IMR-90 (cell line): ENCODE measurements around the gene PHACTR3. TPM values are rescaled to one million over a fixed set of nuclear protein-coding genes. Genes with fewer than 3 reads are reported as not detected.

Experiments
- ATAC-seq: fragments of 200-7000 bp; cut with Tn5 transposase; 2 replicates; pipeline ENCODE4 v1.9.1; 2020; ENCODE audit warnings: low read depth, mild to moderate bottlenecking, moderate library complexity
- BruUV-seq: library from RNA; stranded (reverse); fragments of 400-500 nt; replicated peaks from 2 replicates; lab custom pipeline; 2021; lab: Mats Ljungman, UMichigan
- CTCF ChIA-PET: fragments of 300-600 bp; formaldehyde crosslinking; extraction: SDS; loops from one replicate; lab custom pipeline; 2021; ENCODE audit warnings: antibody characterized with exemption; lab: Yijun Ruan, JAX
- POLR2A ChIA-PET: fragments of 300-600 bp; sonication (Branson Sonifier 250); formaldehyde crosslinking; loops from one replicate; lab custom pipeline; 2022; ENCODE audit warnings: antibody characterized with exemption; ENCODE audit not compliant: unreplicated experiment; lab: Charles Lee
- DNase-seq: peaks from one replicate; pipeline ENCODE4 v3.0.0; 2013
- H2AFZ ChIP-seq: replicated peaks from 2 replicates; pipeline ENCODE3; 2013; ENCODE audit warnings: low read length, mild to moderate bottlenecking; ENCODE audit not compliant: poor library complexity
- H2AK5ac ChIP-seq: 2 replicates; pipeline ENCODE4 v1.6.1; 2013; ENCODE audit warnings: low read depth, low read length, inconsistent platforms
- H2AK9ac ChIP-seq: replicated peaks from 2 replicates; pipeline ENCODE3; 2013; ENCODE audit warnings: mild to moderate bottlenecking, low read depth, low read length, moderate library complexity; ENCODE audit not compliant: poor library complexity
- H2BK120ac ChIP-seq: 2 replicates; pipeline ENCODE4 v1.6.1; 2013; ENCODE audit warnings: low read depth, low read length, inconsistent platforms
- H2BK15ac ChIP-seq: 3 replicates; pipeline ENCODE4 v1.6.1; 2013; ENCODE audit warnings: low read depth, low read length, inconsistent platforms
- H2BK20ac ChIP-seq: 2 replicates; pipeline ENCODE4 v1.6.1; 2013; ENCODE audit warnings: low read depth, mild to moderate bottlenecking, inconsistent platforms, low read length, moderate library complexity
- H2BK5ac ChIP-seq: 2 replicates; pipeline ENCODE4 v1.6.1; 2013; ENCODE audit warnings: mild to moderate bottlenecking, low read depth, low read length, inconsistent platforms; ENCODE audit not compliant: poor library complexity, severe bottlenecking
- H3K14ac ChIP-seq: replicated peaks from 2 replicates; pipeline ENCODE4 v1.6.1; 2013; ENCODE audit warnings: low read depth, low read length, inconsistent platforms
- H3K18ac ChIP-seq: 2 replicates; pipeline ENCODE4 v1.6.1; 2013; ENCODE audit warnings: low read depth, low read length, control low read depth
- H3K23ac ChIP-seq: 2 replicates; pipeline ENCODE4 v1.6.1; 2013; ENCODE audit warnings: low read depth, low read length, inconsistent platforms
- H3K27ac ChIP-seq: 2 replicates; pipeline ENCODE4 v1.5.1; 2013; ENCODE audit warnings: mild to moderate bottlenecking, control low read depth, low read length; ENCODE audit not compliant: insufficient read depth
- H3K27me3 ChIP-seq: 2 replicates; pipeline ENCODE4 v1.6.1; 2013; ENCODE audit warnings: low read length; ENCODE audit not compliant: control insufficient read depth, insufficient read depth
- H3K36me3 ChIP-seq: 2 replicates; pipeline ENCODE4 v1.6.1; 2013; ENCODE audit warnings: low read length, mixed read lengths; ENCODE audit not compliant: control insufficient read depth, insufficient read depth
- H3K4ac ChIP-seq: 2 replicates; pipeline ENCODE4 v1.6.1; 2013; ENCODE audit warnings: low read depth, low read length, inconsistent platforms
- H3K4me1 ChIP-seq: 2 replicates; pipeline ENCODE4 v1.6.1; 2013; ENCODE audit warnings: low read length, mixed read lengths; ENCODE audit not compliant: control insufficient read depth, insufficient read depth
- H3K4me2 ChIP-seq: 2 replicates; pipeline ENCODE4 v1.6.1; 2013; ENCODE audit warnings: low read depth, mild to moderate bottlenecking, control low read depth, low read length, moderate library complexity
- H3K4me3 ChIP-seq: 2 replicates; pipeline ENCODE4 v1.5.1; 2013; ENCODE audit warnings: low read depth, mild to moderate bottlenecking, control low read depth, low read length, moderate library complexity; ENCODE audit not compliant: insufficient read depth
- H3K56ac ChIP-seq: 2 replicates; pipeline ENCODE4 v1.6.1; 2013; ENCODE audit warnings: low read length, inconsistent platforms; ENCODE audit not compliant: insufficient read depth; ENCODE audit errors: extremely low read depth
- H3K79me1 ChIP-seq, 2 experiments: 2 replicates each; pipeline ENCODE4 v1.6.1; 2013; ENCODE audit warnings: low read length in 2 of 2, inconsistent platforms in 1 of 2, low read depth in 1 of 2
- H3K9ac ChIP-seq: 2 replicates; pipeline ENCODE4 v1.6.1; 2013; ENCODE audit warnings: low read depth, low read length, control low read depth
- H3K9me1 ChIP-seq: 2 replicates; pipeline ENCODE4 v1.6.1; 2013; ENCODE audit warnings: low read length, inconsistent platforms; ENCODE audit not compliant: insufficient read depth
- H3K9me3 ChIP-seq: 2 replicates; pipeline ENCODE4 v1.6.1; 2013; ENCODE audit warnings: low read length; ENCODE audit not compliant: control insufficient read depth, insufficient read depth
- H4K20me1 ChIP-seq: 2 replicates; pipeline ENCODE4 v1.6.1; 2013; ENCODE audit warnings: low read length, inconsistent platforms; ENCODE audit not compliant: insufficient read depth
- H4K5ac ChIP-seq: 2 replicates; pipeline ENCODE4 v1.6.1; 2013; ENCODE audit warnings: mild to moderate bottlenecking, low read depth, low read length, control low read depth
- H4K8ac ChIP-seq, 2 experiments: 2 replicates each; pipeline ENCODE4 v1.6.1; 2013; ENCODE audit warnings: low read depth in 2 of 2, low read length in 2 of 2, control low read depth in 1 of 2, inconsistent platforms in 1 of 2
- H4K91ac ChIP-seq: 2 replicates; pipeline ENCODE4 v1.6.1; 2013; ENCODE audit warnings: low read depth, low read length, inconsistent platforms; ENCODE audit not compliant: insufficient read depth
- WGBS, 2 experiments: methylation state at CpG; one replicate each; pipeline versions ENCODE4 v1.1.5 to v1.1.7; 2013; ENCODE audit warnings: missing lambda C conversion rate in 2 of 2; ENCODE audit not compliant: insufficient read length in 1 of 2; ENCODE audit errors: extremely low coverage in 2 of 2; 5-methylcytosine and 5-hydroxymethylcytosine counted together
- dilution Hi-C: fragments of 300-500 bp; cut with HindIII; formaldehyde crosslinking; loops from one replicate; pipeline ENCODE4 v1.14.3; 2018; ENCODE audit warnings: low sequenced_read_pairs; ENCODE audit not compliant: unreplicated experiment
- in situ Hi-C: fragments of 300-500 bp; cut with MboI; formaldehyde crosslinking; loops from 3 replicates; pipeline ENCODE4 v1.14.3; 2019; ENCODE audit warnings: low sequenced_read_pairs, inconsistent platforms, mixed read lengths
- intact Hi-C: fragments of 100-400 bp; cut with micrococcal nuclease; formaldehyde crosslinking; loops from 2 replicates; pipeline ENCODE4 v1.10.0; 2022
- polyA plus RNA-seq, 3 experiments: library from polyadenylated mRNA; depleted of rRNA; stranded (reverse); fragments of >200 nt; gene quantifications; 2 replicates each; pipeline ENCODE4 v1.2.3, GENCODE V29; 2012; ENCODE audit warnings: low replicate concordance in 1 of 3
- total RNA-seq: library from RNA; depleted of rRNA; stranded (reverse); fragments of >200 nt; gene quantifications from 2 replicates; pipeline ENCODE4 v1.2.3, GENCODE V29; 2012
- TF ChIP-seq, protein P1 (sequence below): conservative IDR thresholded peaks from 2 replicates; pipeline ENCODE4 v1.5.1; 2012; ENCODE audit warnings: mild to moderate bottlenecking, low read depth, low read length, improper control_type of control experiment

PHACTR3 gene
- total and polyA plus RNA-seq, 2 of the 4 experiments (the other 2 are of a cell fraction) = not detected

DNA sequence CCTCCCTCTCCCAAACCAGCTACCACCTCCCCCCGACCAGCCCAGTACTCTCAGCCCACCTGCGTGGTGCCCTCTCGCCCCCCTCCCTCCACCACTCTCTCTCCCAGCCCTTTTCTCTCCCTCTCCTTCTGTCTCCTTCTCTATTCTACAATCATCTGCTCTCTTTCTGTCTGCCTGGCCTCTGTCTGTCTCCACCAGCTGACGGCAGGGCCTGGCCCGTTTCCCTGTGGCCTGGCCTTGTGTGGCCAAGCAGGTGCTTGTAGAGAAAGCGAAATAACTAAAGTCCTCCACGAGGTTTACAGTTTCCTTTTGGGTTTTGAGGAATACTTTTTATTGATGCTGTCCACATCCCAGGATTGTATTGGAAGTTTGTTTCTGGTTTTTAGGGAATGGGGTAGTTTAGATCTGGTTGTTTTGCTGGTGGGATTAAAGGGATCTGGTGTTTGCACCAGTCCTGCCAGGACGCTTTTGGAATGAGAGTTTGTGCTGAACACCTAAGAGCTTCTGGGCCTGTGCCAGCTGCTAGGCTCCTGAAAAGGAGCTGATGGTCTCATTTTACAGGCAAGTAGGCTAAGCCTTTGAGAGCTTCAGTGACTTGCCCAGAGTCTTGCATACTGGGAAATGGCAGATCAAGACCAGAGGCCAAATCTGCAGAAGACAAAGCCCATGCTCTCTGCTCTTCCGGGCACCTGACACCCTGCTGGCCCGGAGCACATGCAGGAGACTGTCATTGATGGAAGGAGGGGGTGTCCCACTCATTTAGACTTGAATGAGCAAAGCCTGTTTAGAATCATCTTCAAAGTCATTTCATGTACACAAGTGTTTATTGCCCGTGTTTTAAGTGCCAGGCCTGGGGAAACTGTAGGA, 167.4 kb downstream of the PHACTR3 start:
- in situ Hi-C loops = no loop called here
- H3K4me3 ChIP-seq = no peak overlapping the region
- no peak overlapping the region for H3K23ac ChIP-seq
- H3K9ac ChIP-seq = no peak overlapping the region
- no peaks in the 10 kb centered on the region for H3K4me1 ChIP-seq
- no peak overlapping the region for H3K56ac ChIP-seq
- POLR2A ChIA-PET = no interaction called here
- CTCF ChIA-PET = no interaction called here
- H4K20me1 ChIP-seq = no peaks in the 10 kb centered on the region
- intact Hi-C loops = no loop called here
- no CpG with 5 or more reads among the region's 11 CpGs for WGBS, 2 experiments
- H3K14ac ChIP-seq = no peak overlapping the region
- BruUV-seq = no TSS peak
- H3K9me3 ChIP-seq = peaks cover 10% of the 10 kb centered on the region; the same call in 1 of the 2 replicates
- no peak overlapping the region for H2AK9ac ChIP-seq
- no peak overlapping the region for H3K4me2 ChIP-seq
- no peak overlapping the region for H2BK15ac ChIP-seq
- no peak overlapping the region for H2AFZ ChIP-seq
- dilution Hi-C loops = no loop called here
- H2BK20ac ChIP-seq = no peak overlapping the region
- no peak overlapping the region for H2BK5ac ChIP-seq
- H4K5ac ChIP-seq = no peak overlapping the region
- H3K4ac ChIP-seq = no peak overlapping the region
- ATAC-seq (no peak), DNase-seq (no peak)
- H3K18ac ChIP-seq = no peak overlapping the region
- no peak overlapping the region for H3K27ac ChIP-seq
- no peak overlapping the region for H2BK120ac ChIP-seq
- no peaks in the 10 kb centered on the region for H3K79me1 ChIP-seq
- H3K36me3 ChIP-seq = no peaks in the 10 kb centered on the region
- no peak overlapping the region for H4K91ac ChIP-seq
- H3K9me1 ChIP-seq = no peaks in the 10 kb centered on the region
- no peak overlapping the region for H4K8ac ChIP-seq
- H3K27me3 ChIP-seq = no peaks in the 10 kb centered on the region
- TF ChIP-seq, protein P1, sequence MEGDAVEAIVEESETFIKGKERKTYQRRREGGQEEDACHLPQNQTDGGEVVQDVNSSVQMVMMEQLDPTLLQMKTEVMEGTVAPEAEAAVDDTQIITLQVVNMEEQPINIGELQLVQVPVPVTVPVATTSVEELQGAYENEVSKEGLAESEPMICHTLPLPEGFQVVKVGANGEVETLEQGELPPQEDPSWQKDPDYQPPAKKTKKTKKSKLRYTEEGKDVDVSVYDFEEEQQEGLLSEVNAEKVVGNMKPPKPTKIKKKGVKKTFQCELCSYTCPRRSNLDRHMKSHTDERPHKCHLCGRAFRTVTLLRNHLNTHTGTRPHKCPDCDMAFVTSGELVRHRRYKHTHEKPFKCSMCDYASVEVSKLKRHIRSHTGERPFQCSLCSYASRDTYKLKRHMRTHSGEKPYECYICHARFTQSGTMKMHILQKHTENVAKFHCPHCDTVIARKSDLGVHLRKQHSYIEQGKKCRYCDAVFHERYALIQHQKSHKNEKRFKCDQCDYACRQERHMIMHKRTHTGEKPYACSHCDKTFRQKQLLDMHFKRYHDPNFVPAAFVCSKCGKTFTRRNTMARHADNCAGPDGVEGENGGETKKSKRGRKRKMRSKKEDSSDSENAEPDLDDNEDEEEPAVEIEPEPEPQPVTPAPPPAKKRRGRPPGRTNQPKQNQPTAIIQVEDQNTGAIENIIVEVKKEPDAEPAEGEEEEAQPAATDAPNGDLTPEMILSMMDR = no peak
- no peak overlapping the region for H2AK5ac ChIP-seq
